SKM-1 treated with dmso at 0.1 percent for 144 hours (cell line): Measurements from ENCODE around the gene HTRA3.

Experiments
- DNase-seq: peaks from one replicate; lab custom pipeline; 2025; ENCODE audit not compliant: unreplicated experiment; lab: John Stamatoyannopoulos, UW

Gene HTRA3

DNA sequence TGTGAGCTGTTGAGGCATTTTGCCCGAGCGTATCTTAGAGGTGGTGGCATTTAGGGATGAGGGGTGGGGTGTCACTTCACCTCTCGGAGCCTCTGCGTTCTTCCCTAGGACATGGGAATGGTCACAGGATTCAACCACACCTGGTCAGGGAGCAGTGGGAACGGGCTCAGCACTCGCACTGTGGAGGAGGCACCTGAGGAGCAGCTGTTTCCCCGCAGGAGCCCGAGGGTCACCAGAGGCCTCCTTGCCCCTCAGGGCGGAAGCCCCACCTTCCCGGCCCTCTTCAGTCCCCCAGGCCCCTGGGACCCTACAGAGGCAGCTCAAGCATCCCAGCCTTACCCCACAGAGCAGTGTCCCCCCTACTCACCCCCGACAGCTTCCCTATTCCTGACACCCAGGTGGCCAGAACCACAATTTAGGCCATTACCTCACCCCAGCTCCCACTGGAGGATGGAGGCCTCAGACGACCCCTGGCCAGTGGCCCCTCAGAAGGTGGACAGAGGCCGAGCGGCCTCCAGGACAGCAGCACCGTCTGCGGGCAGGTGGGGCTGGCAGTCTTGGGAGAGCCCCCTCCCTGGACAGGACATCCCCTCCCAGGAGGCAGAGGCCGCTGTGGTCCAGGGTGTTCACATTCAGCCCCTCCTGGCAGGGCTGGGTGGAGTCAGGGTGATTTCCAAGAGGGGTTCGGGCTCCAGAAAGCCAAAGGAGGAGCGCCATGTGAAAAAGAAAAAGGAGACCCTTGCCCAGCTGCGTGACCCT lies 4.2 kb upstream of the HTRA3 start:
- DNase-seq = no peak

DNA sequence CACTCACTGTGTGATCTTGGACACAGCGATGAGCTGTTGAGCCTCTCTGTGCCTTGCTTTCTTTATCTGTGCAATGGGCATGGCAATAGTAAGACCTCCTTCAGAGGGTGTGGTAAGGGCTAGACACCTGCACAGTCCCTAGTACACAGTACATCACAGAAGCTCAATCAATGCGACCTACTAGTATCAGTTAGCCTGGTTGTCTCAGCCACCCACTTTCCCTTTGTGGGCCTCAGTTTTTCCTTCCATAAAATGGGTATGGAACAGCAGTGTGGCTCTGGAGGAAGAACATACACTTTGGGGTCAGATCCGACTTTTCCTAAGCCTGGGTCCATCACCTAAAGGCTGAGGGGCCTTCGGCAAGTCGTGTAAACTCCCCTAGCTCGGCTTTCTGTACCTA lies 3.5 kb upstream of the HTRA3 start:
- DNase-seq = no peak

DNA sequence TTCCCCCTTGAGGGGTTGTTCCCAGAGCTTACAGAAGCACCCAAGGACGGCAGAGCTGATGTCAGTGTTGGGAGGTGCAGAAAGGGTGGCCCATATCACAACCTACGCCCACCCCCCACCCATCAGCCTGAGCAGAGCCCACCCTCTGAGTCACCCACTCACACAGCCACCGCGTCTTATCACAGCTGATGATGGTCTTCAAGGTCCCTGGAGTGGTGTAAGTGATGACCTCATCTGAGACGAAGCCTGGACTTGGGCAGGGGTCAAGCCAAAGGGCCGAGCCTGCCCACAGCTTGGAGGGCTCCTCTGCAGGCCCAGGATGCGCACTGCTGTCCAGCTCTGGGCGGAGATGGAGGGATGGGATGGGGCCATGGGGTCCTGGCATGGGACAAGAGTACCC lies 3.0 kb upstream of the HTRA3 start:
- no peak for DNase-seq

DNA sequence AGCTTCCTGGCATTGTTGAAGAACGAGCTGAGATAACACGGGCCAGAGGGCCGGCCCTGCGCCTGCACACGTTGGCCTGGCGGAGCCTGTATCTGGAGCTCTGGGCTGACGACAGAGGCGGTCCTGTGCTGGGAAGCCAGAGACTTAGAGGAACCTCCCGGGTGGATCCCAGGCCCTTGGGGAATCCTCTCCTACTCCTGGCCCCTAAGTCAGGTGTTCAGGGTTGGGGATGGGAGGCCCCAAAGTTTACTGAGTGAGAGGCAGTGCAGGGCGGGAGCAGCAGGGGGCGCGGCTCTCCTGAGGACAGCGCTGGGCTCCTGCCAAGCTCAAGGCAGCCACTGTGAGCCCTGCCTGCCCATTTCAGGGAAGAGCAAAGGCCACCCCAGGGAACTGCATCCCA lies 2.5 kb upstream of the HTRA3 start:
- DNase-seq = peak; percentile 91

DNA sequence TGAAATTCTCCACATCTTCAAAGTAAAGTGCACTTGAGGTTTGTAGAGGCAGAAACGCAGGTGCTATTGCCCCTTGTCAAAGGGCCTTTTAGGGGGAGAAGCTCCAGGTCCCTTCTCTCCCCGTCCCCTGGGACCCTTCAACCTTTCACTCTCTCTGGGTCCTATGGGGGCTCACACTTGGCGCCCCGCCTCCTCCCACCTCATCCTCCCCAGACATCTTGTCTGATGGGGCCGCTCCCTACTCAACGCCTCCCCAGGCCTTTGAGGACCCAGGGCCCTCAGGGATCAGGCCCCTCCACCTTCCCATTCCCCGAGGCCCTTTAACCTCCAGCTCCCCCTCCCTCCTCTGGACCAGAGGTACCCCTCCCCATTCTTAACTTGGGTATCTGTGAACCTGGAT lies 1.3 kb upstream of the HTRA3 start:
- DNase-seq = no peak

DNA sequence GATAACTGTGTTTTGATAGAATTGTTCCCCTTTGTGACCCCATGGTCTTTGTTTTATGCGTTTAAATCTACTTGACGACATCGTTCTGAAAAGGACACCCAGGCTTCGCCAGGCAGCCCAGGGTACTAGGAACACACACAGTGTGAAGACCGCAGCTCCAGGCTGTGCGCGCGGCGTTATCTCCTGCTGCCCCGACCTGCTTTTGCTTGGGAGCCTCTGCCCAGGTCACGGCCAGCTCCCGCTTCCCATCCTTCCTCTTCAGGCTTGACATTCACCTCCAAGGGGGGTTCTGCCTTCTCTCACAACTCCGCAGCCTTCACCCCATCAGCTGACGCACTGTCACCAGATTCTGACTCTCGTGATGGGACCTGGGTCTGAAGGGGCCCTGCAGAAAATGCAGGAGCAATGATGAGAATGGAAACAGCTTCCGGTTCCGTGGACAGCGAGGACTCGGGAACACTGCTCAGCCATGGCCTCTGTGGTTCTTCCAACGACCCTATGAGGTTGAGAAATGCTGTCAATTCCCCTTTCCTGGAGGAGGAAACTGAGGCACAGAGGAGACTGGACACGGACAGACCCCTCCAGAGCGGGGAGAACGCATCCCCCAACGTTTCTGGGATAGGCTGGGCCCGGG lies 536 bp upstream of the HTRA3 start:
- no peak for DNase-seq

DNA sequence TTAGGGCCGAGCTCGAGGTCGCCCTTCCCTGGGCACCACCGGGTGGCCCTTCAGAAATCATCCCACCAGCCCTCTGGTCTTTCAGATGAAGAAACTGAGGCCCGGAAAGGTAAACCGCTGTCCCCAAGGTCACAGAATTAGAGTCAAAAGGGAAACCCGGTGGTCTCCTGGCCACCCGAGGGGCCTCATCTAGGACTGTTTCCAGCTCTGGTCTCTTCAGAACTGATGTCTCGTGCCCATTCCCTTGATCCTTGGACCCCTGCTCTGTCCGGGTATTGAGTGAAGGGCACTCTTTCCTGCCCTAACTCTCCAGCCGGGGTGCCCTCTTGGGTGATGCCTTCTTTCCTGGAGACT lies 841 bp downstream of the HTRA3 start:
- DNase-seq = no peak

DNA sequence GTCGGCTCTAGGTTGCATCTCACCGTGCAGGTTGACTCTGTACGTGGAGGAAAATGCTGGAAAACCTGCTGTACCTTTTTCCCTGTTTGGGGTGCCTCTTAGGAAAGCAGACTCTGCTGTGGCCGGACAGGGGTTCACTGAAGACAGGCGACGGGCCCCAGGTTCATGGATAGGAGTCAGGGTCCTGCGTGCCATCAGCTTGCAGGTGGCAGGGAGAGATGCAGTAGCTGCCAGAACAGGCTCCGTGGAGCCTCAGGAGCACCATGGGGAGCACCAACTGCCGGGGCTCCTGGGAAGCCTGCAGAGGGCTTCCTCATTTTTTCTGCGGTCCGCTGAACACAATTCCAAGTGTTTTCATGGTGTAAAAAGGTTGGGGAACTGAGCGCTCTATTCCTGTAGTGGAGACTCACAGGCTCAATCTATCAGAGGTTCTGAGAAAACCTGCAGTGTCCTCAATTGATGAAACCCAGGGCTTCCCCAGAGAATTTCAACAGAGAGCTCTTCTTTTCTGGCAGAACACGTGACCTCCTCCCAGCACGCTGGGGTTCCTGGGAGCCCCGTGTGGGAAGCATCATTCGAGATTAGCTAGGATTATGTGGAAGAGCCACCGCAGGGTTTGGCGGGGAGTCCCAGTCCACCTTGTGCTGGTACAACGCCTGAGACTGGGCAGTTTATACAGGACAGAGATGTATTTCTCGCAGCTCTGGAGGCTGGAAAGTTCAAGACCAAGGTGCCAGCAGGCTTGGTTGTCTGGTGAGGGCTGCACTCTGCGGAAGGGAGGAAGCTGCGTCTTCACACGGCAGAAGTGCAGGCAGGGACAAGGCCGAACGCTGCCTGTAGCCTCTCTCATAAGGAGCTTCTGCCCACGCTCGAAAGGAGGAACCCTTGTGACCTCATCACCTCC lies 1.6 kb downstream of the HTRA3 start:
- no peak for DNase-seq

DNA sequence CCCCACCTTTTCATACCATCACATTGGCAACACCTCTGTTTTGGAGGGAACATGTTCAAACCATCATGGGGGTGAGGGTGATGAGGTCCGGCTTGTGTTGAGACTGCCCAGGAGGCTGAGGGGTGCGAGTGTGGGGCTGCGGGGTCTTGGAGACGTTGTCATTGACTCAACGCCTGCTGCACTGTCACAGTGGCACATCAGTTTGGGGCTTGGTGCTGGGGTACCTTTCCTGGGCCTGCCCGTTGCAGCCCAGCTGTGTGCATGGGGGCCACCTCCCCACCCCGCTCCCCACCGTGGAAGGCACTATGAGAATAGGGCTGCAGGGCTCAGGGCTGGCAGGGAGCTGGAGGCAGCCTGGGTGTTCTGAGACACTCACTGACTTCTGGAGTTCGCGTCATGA lies 2.3 kb downstream of the HTRA3 start:
- no peak for DNase-seq

DNA sequence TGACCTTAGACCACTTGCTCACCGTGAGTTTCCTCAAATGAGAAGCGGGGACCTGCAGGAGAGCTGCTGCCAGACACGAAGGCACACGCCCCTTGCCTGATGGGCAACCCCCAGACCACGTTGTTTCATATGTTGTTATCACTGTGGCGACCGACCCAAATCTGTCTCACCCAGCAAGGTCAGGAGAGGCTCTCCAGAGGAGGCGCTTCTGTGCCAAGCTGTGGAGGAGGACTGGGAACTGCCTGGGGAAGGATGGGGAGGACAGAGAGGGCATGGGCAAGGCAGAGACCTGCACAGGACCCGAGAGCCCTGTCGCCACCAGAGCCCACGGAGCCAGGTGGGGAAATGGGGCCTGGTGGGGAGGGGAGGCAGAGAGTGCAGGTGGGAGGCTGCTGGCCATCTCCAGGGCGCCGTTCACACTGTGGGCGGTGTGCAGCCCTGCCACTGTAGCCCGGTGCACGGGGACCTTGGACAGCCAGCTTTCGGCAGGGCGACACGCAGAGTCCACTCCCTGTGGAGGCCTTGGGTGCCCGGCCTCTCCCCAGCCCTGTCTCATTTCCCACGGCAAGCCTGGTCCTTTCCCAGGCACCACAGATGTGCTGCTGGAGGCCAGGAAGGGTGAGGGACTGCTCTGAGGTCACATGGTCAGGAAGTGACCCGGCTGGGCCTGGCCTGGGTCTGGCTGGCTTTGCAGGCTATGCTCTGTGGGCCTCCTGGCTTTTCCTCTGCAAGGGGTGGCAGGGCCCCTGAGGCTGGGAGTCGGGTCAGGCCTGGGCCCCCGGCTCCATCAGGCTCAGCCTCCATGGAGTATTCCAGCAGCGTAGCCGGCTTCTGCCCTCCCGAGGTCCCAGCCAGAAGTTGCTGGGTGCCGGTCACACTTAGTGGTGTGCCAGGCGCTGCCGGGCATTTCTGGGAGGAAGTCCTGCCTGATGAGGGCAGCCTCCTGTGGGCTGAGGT lies 3.2 kb downstream of the HTRA3 start:
- DNase-seq = no peak

DNA sequence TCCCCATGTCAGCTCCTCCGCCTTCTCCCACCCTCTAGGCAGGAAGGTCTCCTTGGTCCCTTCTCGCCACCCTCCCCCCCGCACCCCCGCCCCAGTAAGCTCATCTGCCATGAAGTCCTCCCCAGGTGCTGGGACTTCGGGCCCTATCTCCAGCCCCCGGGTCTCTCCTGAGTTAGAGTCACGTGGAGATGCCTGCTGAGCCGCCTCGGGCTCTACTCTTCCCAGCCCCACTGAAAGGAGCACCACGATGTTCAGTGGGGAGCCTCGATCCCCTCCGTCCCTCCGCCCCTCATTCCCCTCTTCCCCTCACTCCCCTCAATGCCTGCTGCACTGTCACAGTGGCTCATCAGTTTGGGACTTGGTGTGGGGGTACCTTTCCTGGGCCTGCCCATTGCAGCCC lies 3.9 kb downstream of the HTRA3 start:
- DNase-seq = no peak

DNA sequence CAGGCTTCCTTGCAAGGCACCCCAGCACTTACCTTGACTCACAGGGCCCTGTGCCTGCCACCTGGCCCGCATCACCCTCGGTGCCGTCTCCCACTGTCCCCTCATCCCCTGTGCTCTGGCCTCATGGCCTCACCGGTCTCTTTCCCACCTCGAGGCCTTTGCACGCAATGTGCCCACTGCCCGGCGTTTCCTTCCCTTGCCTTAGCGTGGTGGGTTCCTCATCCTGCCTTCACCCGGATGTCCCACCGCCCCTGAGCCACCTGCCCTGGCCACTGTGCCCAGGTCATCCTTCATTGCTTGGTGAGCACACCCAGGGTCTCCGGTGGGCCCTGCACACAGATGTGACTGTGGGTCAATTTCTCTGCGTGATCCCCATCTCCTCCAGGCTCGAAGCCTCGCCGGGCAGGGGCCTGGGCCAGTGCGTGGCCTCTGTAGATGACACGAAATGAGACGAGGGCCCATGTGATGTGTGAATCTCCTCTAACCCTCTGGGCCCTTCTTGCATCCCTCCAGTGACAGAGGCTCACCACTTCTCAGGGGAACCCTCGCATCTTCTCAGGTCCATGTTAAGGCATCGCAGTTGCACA lies 4.6 kb downstream of the HTRA3 start:
- no peak for DNase-seq

DNA sequence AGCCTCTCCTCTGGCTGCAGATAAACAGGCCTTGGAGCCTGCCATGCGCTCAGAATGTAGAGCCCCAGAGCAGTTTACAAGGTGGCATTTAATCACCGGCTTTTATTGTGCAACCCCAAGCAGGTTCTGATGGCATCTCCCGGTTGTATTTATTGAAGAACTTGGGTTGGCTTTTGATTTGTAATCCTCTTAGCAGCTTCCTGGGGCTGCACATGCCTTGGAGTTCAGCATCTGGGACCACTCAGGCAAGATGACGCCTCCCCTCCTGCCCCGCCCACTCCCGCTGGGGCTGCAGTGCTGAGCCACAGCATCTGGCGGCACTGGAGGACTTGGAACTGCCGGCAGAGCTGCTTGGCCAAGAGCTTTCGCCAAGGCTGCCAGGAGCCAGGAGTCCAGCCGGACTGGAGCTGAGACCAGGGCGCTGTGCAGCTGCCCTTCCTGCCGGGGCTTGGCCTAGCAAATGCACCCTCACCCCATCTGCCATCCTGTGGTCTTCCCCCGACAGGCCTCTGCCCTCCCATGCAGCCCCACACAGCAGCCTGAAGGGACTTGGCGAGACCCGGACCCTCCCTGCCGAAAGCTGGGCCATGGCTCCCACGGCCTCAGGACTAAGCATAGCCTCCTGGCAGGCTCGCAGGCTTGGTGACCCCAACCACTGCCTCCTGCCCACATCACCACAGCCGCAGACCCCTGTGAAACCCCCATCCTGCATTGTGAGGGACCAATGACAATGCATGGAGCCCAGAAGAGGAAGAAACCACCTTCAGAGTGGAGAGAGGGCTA lies 5.4 kb downstream of the HTRA3 start:
- no peak for DNase-seq

DNA sequence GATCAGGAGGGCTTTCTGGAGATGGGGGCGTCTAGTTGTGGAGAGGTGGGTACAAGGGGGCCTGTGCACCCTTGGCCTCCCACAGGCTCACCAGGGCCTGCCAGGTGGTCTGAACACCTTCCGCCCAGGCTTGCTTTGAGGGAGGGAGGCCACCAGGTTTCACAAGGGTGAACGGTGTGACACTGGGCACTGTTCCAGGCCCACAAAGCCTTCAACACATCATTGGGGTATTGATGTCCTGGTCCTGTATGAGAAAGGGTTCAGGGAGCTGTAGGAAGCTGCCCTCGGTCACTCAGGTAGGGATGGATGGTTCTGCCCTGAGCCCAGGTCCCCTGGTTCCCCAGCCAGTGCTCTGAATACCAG lies 6.0 kb downstream of the HTRA3 start:
- DNase-seq = no peak

DNA sequence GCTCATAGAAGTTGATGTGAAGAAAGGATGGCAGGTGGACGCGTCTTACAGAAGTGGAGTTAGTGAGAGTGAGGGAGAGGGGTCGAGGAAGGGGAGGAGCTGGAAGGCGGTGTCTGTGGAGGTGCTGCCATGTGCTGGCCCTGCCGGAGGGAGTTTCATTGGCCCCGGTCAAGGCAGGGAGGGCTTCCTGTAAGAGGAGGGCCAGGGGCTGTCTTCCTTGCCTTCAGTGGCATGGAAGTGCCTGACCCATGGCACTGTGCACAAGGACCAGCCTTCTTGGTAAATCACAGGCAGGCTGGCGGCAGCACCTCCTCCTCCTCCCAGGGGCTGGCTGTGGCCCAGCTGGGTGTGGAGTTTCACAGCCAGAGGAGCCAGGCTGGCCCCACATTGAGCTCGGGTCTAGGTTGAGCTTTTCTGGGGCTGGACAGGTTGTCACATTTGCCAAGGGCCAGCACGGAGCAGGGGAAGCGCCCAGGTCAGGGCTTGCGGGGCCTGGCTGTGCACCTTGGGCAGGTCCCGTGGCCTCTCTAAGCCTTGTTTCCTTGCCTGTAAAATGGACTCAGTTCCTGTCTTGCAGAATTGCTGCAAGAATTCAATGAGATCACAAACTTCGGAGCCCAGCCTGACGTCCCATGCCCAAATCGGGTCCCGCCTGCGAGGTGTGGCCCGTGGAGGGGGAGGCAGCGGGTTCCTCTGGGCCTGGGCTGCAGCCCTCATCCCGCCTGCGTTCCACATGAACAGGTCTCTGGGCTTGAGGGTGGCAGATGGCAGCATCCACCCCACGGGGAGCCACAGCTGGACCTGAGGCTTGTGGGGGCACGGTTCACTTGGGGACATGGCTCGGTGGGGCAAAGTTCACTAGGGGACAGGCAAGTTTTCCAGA lies 7.0 kb downstream of the HTRA3 start:
- DNase-seq = no peak

DNA sequence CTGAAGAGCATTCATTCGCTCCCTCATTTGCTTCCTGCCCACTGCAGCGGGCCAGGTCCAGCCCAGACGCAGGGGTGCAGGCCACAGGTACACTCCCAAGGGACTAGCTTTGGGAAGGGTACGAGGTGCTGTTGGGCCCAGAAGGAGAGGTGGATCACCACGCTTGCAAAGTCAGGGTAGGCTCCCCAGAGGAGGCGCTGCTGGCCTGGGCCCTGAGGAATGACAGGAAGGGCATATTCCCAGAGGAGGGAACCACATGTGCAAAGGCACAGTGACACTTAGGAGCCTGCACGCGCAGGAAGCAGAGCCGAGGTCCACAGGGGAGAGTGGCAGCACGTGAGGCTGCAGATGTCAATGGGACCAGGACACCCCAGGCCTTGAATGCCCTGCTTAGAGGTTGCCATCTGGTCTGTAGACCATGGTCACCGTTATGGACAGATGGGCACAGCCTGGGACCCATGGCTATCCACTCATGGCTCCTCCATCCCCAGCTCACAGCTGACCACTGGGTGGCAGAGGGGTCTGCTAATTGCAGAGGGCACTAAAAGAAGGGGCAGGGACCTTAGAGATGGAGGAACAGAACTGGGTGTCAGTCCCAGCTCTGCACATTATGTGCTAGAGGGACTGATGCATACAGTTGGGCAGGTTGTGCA lies 7.9 kb downstream of the HTRA3 start:
- no peak for DNase-seq

DNA sequence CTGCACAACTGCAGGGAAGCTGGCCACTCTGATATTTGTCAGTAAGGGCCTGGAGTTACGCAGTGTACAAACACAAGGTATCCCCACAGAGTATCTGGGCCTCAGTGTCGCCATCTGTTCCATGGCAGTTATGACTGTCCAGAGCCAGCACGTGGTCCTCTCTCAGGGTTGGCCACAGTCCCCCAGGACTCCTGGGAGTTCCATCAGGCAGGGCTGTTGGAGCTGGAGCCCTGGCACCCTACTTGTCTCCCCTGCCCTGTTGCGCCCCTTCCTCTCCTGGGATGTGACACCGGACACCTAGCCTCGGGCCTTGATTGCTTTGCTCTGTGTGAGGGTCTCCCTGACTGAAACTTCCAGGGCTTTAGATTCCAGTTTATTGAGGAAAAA lies 8.4 kb downstream of the HTRA3 start:
- DNase-seq = no peak
